ENCODE measurements around the gene FAAP100.

The FAAP100 gene

DNA sequence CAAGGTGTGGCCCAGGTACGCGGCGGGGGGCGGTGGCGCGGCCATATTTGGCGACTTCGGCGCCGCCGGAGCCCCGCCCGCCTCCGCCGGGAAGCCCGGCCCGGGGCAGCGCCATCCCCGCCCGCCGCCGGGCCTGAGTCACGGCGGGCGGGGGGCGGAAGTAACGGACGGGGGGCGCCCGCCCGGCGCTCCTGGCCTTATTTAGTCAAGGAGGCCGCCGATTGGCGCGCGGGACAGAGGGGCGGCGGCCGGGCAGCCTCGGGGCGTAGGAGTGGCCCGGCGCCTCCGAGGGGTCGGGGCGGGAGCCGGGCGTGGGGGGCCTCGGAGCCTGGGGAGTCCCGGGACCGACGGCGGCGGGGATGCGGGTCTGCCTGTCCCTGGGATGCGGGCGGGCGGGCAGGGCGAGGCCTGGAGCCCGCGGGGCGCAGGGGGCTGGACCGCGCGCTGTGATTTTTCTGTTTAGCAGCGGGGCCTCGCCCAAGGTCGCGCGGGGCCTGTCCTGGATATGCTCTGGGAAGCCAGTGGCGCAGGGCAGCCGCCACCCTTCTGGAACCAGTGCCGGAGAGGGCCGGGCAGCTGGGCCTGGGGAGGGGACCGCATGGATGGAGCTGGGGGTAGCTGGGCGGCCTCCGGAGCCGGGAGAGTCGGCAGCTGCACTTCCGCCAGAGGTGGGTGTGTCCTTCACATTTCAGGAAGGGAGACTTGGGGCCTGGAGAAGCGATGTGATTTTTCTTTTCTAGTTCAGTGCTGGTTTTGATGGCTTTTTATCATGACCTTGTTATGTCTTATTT is 37.2 kb downstream of the FAAP100 start:
- DNase-seq (ENCODE audit: low read depth) = peak; percentile 83
- TF ChIP-seq, protein P1, sequence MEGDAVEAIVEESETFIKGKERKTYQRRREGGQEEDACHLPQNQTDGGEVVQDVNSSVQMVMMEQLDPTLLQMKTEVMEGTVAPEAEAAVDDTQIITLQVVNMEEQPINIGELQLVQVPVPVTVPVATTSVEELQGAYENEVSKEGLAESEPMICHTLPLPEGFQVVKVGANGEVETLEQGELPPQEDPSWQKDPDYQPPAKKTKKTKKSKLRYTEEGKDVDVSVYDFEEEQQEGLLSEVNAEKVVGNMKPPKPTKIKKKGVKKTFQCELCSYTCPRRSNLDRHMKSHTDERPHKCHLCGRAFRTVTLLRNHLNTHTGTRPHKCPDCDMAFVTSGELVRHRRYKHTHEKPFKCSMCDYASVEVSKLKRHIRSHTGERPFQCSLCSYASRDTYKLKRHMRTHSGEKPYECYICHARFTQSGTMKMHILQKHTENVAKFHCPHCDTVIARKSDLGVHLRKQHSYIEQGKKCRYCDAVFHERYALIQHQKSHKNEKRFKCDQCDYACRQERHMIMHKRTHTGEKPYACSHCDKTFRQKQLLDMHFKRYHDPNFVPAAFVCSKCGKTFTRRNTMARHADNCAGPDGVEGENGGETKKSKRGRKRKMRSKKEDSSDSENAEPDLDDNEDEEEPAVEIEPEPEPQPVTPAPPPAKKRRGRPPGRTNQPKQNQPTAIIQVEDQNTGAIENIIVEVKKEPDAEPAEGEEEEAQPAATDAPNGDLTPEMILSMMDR (IDR thresholded peaks at IDR 0.05; ENCODE audit: insufficient read depth, low read depth, low read length, missing control alignments) = no peak
- H3K4me3 ChIP-seq (ENCODE audit: low read length) = peak overlapping the region; percentile 48

DNA sequence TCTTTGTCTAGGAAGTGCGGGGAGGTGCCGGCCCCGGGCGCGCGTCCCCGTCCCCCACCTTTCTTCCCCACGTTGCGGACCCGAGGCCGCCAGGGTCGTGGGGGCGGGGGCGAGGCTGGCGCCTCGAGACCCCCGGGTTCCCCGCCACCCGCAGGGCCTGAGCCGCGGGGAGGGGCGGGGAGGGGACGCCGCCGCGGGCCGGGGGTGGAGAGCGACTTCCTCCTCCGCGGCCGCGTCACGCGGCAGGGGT is 37.7 kb downstream of the FAAP100 start:
- peak overlapping the region; percentile 59 for H3K4me3 ChIP-seq (ENCODE audit: low read length)
- no peak for DNase-seq (ENCODE audit: low read depth)

DNA sequence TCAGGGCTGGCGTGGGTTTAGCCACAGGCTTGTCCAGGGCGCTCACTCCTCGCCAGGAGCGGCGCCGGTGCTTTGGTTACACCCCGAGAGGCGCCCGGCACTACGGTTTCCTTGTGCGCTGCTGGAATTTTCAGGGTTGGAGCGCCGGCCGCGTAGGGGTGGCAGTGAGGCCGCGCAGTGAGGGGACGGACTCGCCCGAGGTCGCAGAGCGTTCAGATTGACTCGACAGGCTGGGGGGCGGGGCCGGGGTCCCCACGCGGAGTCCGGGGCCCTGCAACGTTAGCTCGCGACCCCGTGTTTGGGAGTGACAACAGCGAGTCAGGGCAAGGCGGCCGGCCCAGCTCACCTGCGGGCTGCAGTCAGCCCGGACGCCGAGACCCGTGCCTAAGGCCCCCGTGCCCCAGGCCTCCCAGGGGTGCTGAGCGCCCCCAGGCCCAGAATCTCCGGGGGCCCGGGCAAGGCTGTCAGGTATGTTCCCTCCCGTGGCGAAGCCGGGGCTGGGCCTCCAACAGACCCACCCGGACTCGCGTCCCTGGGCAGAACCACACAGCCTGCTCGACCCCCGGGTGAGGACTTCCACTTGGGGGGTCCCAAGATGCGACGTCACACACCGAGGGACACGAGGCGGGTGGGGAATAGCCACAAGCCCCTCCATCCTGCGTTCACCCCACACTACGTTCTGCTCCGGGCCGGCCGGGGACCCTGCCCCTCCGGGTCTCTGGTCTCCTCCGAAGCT is 38.2 kb downstream of the FAAP100 start:
- peak overlapping the region; percentile 59 for H3K4me3 ChIP-seq (ENCODE audit: low read length)
- TF ChIP-seq, protein P1 (IDR thresholded peaks at IDR 0.05; ENCODE audit: insufficient read depth, low read depth, low read length, missing control alignments) = peak; percentile 9
- peak; percentile 73 for DNase-seq (ENCODE audit: low read depth)

More for the DNA sequence above, 37.7 kb downstream of the FAAP100 start:
- TF ChIP-seq, protein P1 (IDR thresholded peaks at IDR 0.05; ENCODE audit: insufficient read depth, low read depth, low read length, missing control alignments) = no peak

DNA sequence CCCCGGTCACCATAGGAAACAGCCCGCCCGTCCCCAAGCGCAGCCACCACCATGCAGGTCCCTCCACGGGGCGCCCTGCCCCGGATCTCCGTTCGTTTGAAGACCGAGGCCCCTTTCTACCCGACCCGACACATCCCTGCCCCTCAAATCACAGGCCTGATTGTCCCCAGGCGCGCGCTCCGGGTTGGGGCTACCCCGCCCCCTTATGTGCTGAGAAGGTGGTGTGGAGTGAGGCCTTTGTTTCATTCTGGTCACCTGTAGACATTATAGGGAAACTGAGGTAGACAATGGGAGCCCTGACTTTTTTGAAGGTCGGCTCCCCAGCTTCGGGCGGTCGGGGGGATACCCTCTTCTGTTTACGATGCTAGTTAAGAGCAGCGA is 38.8 kb downstream of the FAAP100 start:
- peak overlapping the region; percentile 59 for H3K4me3 ChIP-seq (ENCODE audit: low read length)
- TF ChIP-seq, protein P1 (IDR thresholded peaks at IDR 0.05; ENCODE audit: insufficient read depth, low read depth, low read length, missing control alignments) = no peak
- peak; percentile 56 for DNase-seq (ENCODE audit: low read depth)

DNA sequence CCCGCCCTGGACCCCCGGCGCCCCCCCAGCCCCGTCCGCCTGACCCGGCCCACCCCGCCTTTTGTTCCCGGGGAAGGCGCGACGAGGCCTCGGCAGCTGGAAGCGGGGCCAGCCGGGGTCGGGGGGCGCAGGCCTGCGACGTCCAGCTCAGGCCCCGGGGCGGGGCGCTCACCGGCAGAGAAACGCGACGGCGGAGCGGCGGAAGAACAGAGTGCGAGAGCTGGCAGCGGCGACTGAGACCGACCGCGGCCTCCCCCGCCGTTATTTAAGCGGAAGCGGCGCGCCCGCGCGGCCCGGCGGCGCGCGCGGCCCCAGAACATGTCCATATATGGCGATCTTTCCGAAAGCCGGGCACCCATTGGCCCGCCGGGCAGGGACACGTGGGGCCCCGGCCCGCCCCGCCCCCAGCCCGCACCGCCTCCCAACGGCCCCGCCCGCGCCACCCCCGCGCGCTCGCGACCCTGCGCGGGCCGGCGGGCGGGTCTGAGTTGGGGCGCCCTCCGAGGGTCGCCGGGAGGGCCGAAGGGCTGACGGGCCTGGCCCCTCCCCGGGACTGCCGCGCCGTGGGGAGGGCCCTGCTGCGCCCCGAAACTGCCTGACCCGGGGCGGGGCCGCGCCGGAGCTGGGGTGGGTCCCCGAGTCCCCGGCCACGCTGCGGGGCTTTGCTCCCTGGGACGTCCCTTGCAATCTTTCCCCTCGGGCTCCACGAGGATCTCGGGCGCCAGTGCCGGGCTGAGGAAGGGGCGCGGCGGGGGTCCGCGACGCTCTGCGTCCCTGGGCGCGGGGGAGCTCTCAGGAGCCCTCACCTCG is 39.4 kb downstream of the FAAP100 start, which contains the start of gene ACTG1:
TSS of gene ACTG1 (minus strand) at position 238 of the 810 bp plus-strand sequence. CDS start 445 bp downstream, outside the sequence.
- H3K4me3 ChIP-seq (ENCODE audit: low read length) = peak within 1 kb of the TSS; percentile 85
- DNase-seq (ENCODE audit: low read depth) = peak; percentile 90
- TF ChIP-seq, protein P1 (IDR thresholded peaks at IDR 0.05; ENCODE audit: insufficient read depth, low read depth, low read length, missing control alignments) = no peak

DNA sequence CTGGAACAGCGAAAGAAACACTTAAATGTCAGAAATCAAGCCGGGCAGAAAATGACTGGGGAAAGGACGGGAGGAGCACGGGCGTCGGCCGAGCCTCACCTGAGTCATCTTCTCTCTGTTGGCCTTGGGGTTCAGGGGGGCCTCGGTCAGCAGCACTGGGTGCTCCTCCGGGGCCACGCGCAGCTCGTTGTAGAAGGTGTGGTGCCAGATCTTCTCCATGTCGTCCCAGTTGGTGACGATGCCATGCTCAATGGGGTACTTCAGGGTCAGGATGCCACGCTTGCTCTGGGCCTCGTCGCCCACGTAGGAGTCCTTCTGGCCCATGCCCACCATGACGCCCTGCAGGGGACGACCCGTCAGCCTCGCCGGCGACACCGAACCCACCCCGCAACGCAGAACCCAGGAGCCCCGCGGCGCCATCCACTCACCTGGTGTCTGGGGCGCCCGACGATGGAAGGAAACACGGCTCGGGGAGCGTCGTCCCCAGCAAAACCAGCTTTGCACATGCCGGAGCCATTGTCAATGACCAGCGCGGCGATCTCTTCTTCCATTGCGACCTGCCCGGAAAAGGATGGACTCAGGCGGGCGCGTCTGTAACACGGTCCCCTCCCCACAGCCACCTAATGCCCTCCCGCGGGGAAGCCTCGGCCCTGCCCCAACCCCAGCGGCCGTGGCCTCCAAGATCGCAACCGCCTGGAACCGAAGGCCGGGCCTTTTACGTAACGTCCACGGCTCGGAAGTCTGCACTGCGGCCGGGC is 40.2 kb downstream of the FAAP100 start:
- H3K4me3 ChIP-seq (ENCODE audit: low read length) = peak overlapping the region; percentile 85
- no peak for DNase-seq (ENCODE audit: low read depth)
- TF ChIP-seq, protein P1 (IDR thresholded peaks at IDR 0.05; ENCODE audit: insufficient read depth, low read depth, low read length, missing control alignments) = no peak

All from epithelial cell of esophagus (primary cell).